Neural cell (in vitro differentiated cells): Measurements from ENCODE around the gene ZNRF2. TPM values are rescaled to one million over a fixed set of nuclear protein-coding genes. Genes with fewer than 3 reads are reported as not detected.

Experiments used
- H2AFZ ChIP-seq: fragments of 200-600, 300-800 bp; sonication (generic), shearing (Covaris generic); 2 replicates; pipeline ENCODE4 v1.6.0; 2014; ENCODE audit warnings: low read depth, mild to moderate bottlenecking, antibody characterized with exemption, low read length, moderate library complexity
- H3F3A ChIP-seq: fragments of 200-600 bp; shearing (Covaris generic); 2 replicates; pipeline ENCODE4 v1.6.1; 2016; ENCODE audit warnings: mild to moderate bottlenecking, moderate library complexity, mixed read lengths, antibody characterized with exemption, low read length; ENCODE audit not compliant: insufficient read depth, poor library complexity, severe bottlenecking
- H3K27ac ChIP-seq: fragments of 200-600, 300-800 bp; sonication (generic), shearing (Covaris generic); 2 replicates; pipeline ENCODE4 v1.5.1; 2014; ENCODE audit warnings: mild to moderate bottlenecking, low read length, moderate library complexity
- H3K27me3 ChIP-seq: fragments of 300-800, 200-600 bp; sonication (generic), shearing (Covaris generic); 2 replicates; pipeline ENCODE4 v1.6.0; 2014; ENCODE audit warnings: mild to moderate bottlenecking, low read depth, low read length, moderate library complexity; ENCODE audit not compliant: insufficient read depth
- H3K36me3 ChIP-seq: fragments of 300-800, 200-600 bp; sonication (generic), shearing (Covaris generic); 2 replicates; pipeline ENCODE4 v1.5.1; 2014; ENCODE audit warnings: mild to moderate bottlenecking, antibody characterized with exemption, low read length, moderate library complexity; ENCODE audit not compliant: insufficient read depth
- H3K4me2 ChIP-seq: fragments of 300-800, 200-600 bp; sonication (generic), shearing (Covaris generic); 2 replicates; pipeline ENCODE4 v1.6.0; 2014; ENCODE audit warnings: mild to moderate bottlenecking, low read length
- H3K4me3 ChIP-seq: fragments of 300-800, 200-600 bp; sonication (generic), shearing (Covaris generic); 2 replicates; pipeline ENCODE4 v1.5.1; 2014; ENCODE audit warnings: mild to moderate bottlenecking, low read length, moderate library complexity
- H3K79me2 ChIP-seq: fragments of 200-600 bp; shearing (Covaris generic); replicated peaks from 2 replicates; pipeline ENCODE4 v1.6.0; 2014; ENCODE audit warnings: mild to moderate bottlenecking, low read length, moderate library complexity; ENCODE audit not compliant: insufficient read depth
- H3K9ac ChIP-seq: fragments of 300-800, 200-600 bp; sonication (generic), shearing (Covaris generic); 2 replicates; pipeline ENCODE4 v1.6.1; 2016; ENCODE audit warnings: mild to moderate bottlenecking, low read length, mixed read lengths
- H3K9me2 ChIP-seq: fragments of 200-600 bp; shearing (Covaris generic); 2 replicates; pipeline ENCODE4 v1.6.1; 2016; ENCODE audit warnings: mild to moderate bottlenecking, low read length, mixed read lengths; ENCODE audit not compliant: insufficient read depth
- H3K9me3 ChIP-seq: fragments of 200-600, 300-800 bp; sonication (generic), shearing (Covaris generic); 2 replicates; pipeline ENCODE4 v1.6.1; 2016; ENCODE audit warnings: mild to moderate bottlenecking, mixed run types, low read length, moderate library complexity, mixed read lengths
- H4K20me1 ChIP-seq: fragments of 200-600 bp; shearing (Covaris generic); 2 replicates; pipeline ENCODE4 v1.6.1; 2016; ENCODE audit warnings: mild to moderate bottlenecking, mixed run types; ENCODE audit not compliant: insufficient read depth
- EP300 ChIP-seq: fragments of 450-650 bp; conservative IDR thresholded peaks from 2 replicates; pipeline ENCODE4 v1.6.1; 2014; ENCODE audit warnings: antibody characterized with exemption, mild to moderate bottlenecking, moderate library complexity; ENCODE audit not compliant: poor library complexity, severe bottlenecking
- EZH2 ChIP-seq: fragments of 200-600, 300-800 bp; shearing (Covaris generic), sonication (generic); IDR thresholded peaks from 2 replicates; pipeline ENCODE4 v1.6.1; 2014; ENCODE audit warnings: antibody characterized with exemption, low read length, borderline replicate concordance, mild to moderate bottlenecking; ENCODE audit not compliant: insufficient read depth, poor library complexity, severe bottlenecking
- MXI1 ChIP-seq: fragments of 450-650 bp; conservative IDR thresholded peaks from 2 replicates; pipeline ENCODE4 v1.6.1; 2014; ENCODE audit warnings: antibody characterized with exemption, mild to moderate bottlenecking; ENCODE audit not compliant: poor library complexity, severe bottlenecking
- POLR2AphosphoS5 ChIP-seq: IDR thresholded peaks from 2 replicates; pipeline ENCODE4 v1.6.1; 2012
- RAD21 ChIP-seq: fragments of 450-650 bp; conservative IDR thresholded peaks from 2 replicates; pipeline ENCODE4 v1.6.1; 2014; ENCODE audit warnings: antibody characterized with exemption, mild to moderate bottlenecking, moderate library complexity
- SMC3 ChIP-seq: fragments of 450-650 bp; conservative IDR thresholded peaks from 2 replicates; pipeline ENCODE4 v1.6.1; 2014; ENCODE audit warnings: antibody characterized with exemption, mild to moderate bottlenecking, moderate library complexity; ENCODE audit not compliant: poor library complexity
- polyA plus RNA-seq: library from polyadenylated mRNA; depleted of rRNA; stranded (reverse); fragments of >200 nt; gene quantifications from 2 replicates; pipeline ENCODE4 v1.2.3, GENCODE V29; 2014
- TF ChIP-seq, protein P1 (sequence below): fragments of 450-650 bp; IDR thresholded peaks from 2 replicates; pipeline ENCODE4 v1.5.1; 2014; ENCODE audit warnings: antibody characterized with exemption, mild to moderate bottlenecking, moderate library complexity; ENCODE audit not compliant: poor library complexity, severe bottlenecking
- TF ChIP-seq, protein P2 (sequence below): IDR thresholded peaks from 2 replicates; pipeline ENCODE4 v1.6.1; 2012; ENCODE audit warnings: borderline replicate concordance

The ZNRF2 gene
- polyA plus RNA-seq, 1 donor from 2014 or later, result 12.2 TPM

DNA sequence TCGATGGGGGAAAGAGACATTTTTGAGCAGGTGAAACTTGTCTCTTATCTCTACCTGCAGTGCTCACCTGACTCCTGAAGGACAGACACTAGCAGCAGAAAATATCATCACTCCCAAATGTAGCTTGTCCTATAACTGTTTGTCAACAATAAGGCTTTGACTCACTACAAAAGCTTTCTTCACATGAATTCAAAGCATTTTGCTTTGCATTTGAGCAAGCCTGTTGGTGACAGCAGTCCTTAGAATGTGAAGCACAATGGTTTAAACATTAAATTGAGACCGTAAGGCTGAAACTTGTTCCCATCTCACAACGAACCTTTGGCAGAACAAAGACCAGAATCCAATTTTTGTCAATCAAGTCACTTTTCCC, 30.6 kb upstream of the ZNRF2 start:
- H3K9me2 ChIP-seq, result no peaks in the 10 kb centered on the region
- H2AFZ ChIP-seq, result no peak overlapping the region
- H4K20me1 ChIP-seq, result no peaks in the 10 kb centered on the region
- no peak overlapping the region for H3K27ac ChIP-seq
- no peaks in the 10 kb centered on the region for H3F3A ChIP-seq
- no peak for TF ChIP-seq POLR2AphosphoS5
- no peak for TF ChIP-seq EP300
- no peak for TF ChIP-seq EZH2
- TF ChIP-seq SMC3, result no peak
- TF ChIP-seq, protein P1, sequence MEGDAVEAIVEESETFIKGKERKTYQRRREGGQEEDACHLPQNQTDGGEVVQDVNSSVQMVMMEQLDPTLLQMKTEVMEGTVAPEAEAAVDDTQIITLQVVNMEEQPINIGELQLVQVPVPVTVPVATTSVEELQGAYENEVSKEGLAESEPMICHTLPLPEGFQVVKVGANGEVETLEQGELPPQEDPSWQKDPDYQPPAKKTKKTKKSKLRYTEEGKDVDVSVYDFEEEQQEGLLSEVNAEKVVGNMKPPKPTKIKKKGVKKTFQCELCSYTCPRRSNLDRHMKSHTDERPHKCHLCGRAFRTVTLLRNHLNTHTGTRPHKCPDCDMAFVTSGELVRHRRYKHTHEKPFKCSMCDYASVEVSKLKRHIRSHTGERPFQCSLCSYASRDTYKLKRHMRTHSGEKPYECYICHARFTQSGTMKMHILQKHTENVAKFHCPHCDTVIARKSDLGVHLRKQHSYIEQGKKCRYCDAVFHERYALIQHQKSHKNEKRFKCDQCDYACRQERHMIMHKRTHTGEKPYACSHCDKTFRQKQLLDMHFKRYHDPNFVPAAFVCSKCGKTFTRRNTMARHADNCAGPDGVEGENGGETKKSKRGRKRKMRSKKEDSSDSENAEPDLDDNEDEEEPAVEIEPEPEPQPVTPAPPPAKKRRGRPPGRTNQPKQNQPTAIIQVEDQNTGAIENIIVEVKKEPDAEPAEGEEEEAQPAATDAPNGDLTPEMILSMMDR, result no peak
- TF ChIP-seq MXI1, result no peak
- TF ChIP-seq, protein P2, sequence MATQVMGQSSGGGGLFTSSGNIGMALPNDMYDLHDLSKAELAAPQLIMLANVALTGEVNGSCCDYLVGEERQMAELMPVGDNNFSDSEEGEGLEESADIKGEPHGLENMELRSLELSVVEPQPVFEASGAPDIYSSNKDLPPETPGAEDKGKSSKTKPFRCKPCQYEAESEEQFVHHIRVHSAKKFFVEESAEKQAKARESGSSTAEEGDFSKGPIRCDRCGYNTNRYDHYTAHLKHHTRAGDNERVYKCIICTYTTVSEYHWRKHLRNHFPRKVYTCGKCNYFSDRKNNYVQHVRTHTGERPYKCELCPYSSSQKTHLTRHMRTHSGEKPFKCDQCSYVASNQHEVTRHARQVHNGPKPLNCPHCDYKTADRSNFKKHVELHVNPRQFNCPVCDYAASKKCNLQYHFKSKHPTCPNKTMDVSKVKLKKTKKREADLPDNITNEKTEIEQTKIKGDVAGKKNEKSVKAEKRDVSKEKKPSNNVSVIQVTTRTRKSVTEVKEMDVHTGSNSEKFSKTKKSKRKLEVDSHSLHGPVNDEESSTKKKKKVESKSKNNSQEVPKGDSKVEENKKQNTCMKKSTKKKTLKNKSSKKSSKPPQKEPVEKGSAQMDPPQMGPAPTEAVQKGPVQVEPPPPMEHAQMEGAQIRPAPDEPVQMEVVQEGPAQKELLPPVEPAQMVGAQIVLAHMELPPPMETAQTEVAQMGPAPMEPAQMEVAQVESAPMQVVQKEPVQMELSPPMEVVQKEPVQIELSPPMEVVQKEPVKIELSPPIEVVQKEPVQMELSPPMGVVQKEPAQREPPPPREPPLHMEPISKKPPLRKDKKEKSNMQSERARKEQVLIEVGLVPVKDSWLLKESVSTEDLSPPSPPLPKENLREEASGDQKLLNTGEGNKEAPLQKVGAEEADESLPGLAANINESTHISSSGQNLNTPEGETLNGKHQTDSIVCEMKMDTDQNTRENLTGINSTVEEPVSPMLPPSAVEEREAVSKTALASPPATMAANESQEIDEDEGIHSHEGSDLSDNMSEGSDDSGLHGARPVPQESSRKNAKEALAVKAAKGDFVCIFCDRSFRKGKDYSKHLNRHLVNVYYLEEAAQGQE, result no peak
- H3K79me2 ChIP-seq, result no peaks in the 10 kb centered on the region
- no peak overlapping the region for H3K4me2 ChIP-seq
- H3K36me3 ChIP-seq, result no peaks in the 10 kb centered on the region
- no peak overlapping the region for H3K4me3 ChIP-seq
- H3K27me3 ChIP-seq, result no peaks in the 10 kb centered on the region
- no peaks in the 10 kb centered on the region for H3K9me3 ChIP-seq
- H3K9ac ChIP-seq, result no peak overlapping the region

DNA sequence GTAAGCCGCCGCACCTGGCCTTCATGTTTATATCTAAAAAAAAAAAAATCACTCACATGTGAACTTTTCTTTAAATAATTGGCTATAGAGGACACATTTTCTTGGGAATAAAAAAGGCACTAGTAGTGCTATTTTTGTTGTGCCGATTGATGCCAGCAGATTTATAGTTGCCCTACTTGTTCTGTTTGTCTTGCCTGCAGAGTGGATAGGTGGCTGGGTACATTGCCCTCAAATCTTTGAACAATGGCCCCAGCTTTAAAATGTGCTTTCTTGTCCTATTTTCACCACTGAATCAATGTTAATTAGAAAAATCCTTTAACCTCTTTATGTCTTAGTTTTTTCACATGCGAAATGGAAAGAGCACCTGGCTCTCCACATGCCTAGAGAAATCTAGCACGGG, 30.1 kb upstream of the ZNRF2 start:
- TF ChIP-seq RAD21, result no peak
- no peaks in the 10 kb centered on the region for H3K36me3 ChIP-seq
- H3K9ac ChIP-seq, result no peak overlapping the region
- H4K20me1 ChIP-seq, result no peaks in the 10 kb centered on the region
- no peaks in the 10 kb centered on the region for H3K27me3 ChIP-seq
- no peak overlapping the region for H3K4me3 ChIP-seq
- no peaks in the 10 kb centered on the region for H3K79me2 ChIP-seq
- no peak overlapping the region for H3K27ac ChIP-seq
- no peaks in the 10 kb centered on the region for H3K9me2 ChIP-seq
- H3F3A ChIP-seq, result no peaks in the 10 kb centered on the region
- H3K9me3 ChIP-seq, result no peaks in the 10 kb centered on the region
- no peak overlapping the region for H2AFZ ChIP-seq
- no peak overlapping the region for H3K4me2 ChIP-seq

DNA sequence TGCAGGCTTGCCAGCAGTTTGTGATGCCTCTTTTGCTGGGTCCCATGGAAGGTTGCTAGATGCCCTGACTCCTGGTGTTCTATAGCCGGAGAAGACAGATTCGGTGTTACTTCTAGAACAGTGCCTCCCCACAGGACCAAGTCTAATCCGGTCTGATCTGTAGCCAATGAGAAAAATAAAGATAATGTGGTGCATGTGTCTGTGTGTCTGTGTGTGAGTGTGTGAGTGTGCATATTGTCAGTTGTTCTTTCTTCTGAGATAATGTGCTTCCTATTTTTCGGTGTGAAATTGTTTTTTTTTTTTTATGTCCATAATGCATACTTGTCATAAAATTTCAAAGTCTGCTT, 29.7 kb upstream of the ZNRF2 start:
- TF ChIP-seq, protein P2, result no peak
- Histone ChIP-seq H3K27me3 (no peaks in the 10 kb centered on the region), H3K9me2 (no peaks in the 10 kb centered on the region), H3K27ac (no peak overlapping the region), H2AFZ (no peak overlapping the region), H3K4me3 (no peak overlapping the region), H3F3A (no peaks in the 10 kb centered on the region), H3K9me3 (no peaks in the 10 kb centered on the region), H3K9ac (no peak overlapping the region), H3K36me3 (no peaks in the 10 kb centered on the region), H4K20me1 (no peaks in the 10 kb centered on the region), H3K4me2 (no peak overlapping the region), H3K79me2 (no peaks in the 10 kb centered on the region)
